Natural killer cell (primary cell): ENCODE data around the gene RAP1B. TPM values are rescaled to one million over a fixed set of nuclear protein-coding genes. Genes with fewer than 3 reads are reported as not detected.

ENCODE experiments used
- ATAC-seq, 3 donors: fragments of 150-1000 bp in 2 of 3; fragments of 200-7000 bp in 1 of 3; cut with Tn5 transposase; 1 replicate in 1 of 3; 2 replicates in 2 of 3; pipeline ENCODE4 v1.10.0; 2021; ENCODE audit warnings: mild to moderate bottlenecking in 2 of 3, moderate library complexity in 2 of 3
- DNase-seq, 2 donors: peaks; one replicate each; pipeline versions ENCODE4 v3.0.0 to v3.0.0-alpha.2; 2013 to 2021; ENCODE audit warnings: mixed read lengths in 1 of 2
- H3K27ac ChIP-seq: one replicate; pipeline ENCODE4 v1.5.1; 2013; ENCODE audit warnings: mild to moderate bottlenecking, low read length
- H3K27me3 ChIP-seq: one replicate; pipeline ENCODE4 v1.6.1; 2013; ENCODE audit warnings: low read length; ENCODE audit not compliant: control insufficient read depth, insufficient read depth
- H3K36me3 ChIP-seq: one replicate; pipeline ENCODE4 v1.6.1; 2013; ENCODE audit warnings: low read length; ENCODE audit not compliant: control insufficient read depth, insufficient read depth
- H3K4me1 ChIP-seq: one replicate; pipeline ENCODE4 v1.6.1; 2013; ENCODE audit warnings: low read length; ENCODE audit not compliant: control insufficient read depth, insufficient read depth
- H3K4me3 ChIP-seq: one replicate; pipeline ENCODE4 v1.5.1; 2013; ENCODE audit warnings: low read length
- H3K9me3 ChIP-seq: one replicate; pipeline ENCODE4 v1.6.1; 2013; ENCODE audit warnings: low read length; ENCODE audit not compliant: control insufficient read depth, insufficient read depth
- H3K27ac Mint-ChIP-seq, 2 donors: one replicate each; pipeline ENCODE4 v1.8.0; 2022; ENCODE audit warnings: mild to moderate bottlenecking in 2 of 2, mixed read lengths in 2 of 2, moderate library complexity in 1 of 2
- H3K27me3 Mint-ChIP-seq, 2 donors: one replicate each; pipeline ENCODE4 v1.8.0; 2022; ENCODE audit warnings: low read depth in 2 of 2, mixed read lengths in 2 of 2
- H3K36me3 Mint-ChIP-seq: one replicate; pipeline ENCODE4 v1.8.0; 2022; ENCODE audit warnings: mixed read lengths
- H3K4me1 Mint-ChIP-seq, 2 donors: one replicate each; pipeline ENCODE4 v1.8.0; 2022; ENCODE audit warnings: mixed read lengths in 2 of 2
- H3K4me3 Mint-ChIP-seq: one replicate; pipeline ENCODE4 v1.8.0; 2022; ENCODE audit warnings: mild to moderate bottlenecking, moderate library complexity, mixed read lengths
- H3K9me3 Mint-ChIP-seq, 2 donors: one replicate each; pipeline ENCODE4 v1.8.0; 2022; ENCODE audit warnings: mixed read lengths in 2 of 2
- CTCF ChIP-seq: fragments of 200-600 bp; IDR thresholded peaks from one replicate; pipeline ENCODE4 v1.8.0; 2022; ENCODE audit warnings: antibody characterized with exemption
- WGBS: methylation state at CpG from one replicate; pipeline ENCODE4 v1.1.7; 2013; ENCODE audit warnings: missing lambda C conversion rate; ENCODE audit not compliant: insufficient coverage; 5-methylcytosine and 5-hydroxymethylcytosine counted together
- intact Hi-C: fragments of 100-400 bp; cut with micrococcal nuclease; formaldehyde crosslinking; loops from one replicate; pipeline ENCODE4 v1.14.2; 2022
- total RNA-seq, 4 donors: library from RNA; stranded (reverse); fragments of 120-200 nt in 1 of 4; gene quantifications; one replicate each; pipeline versions ENCODE4 v1.2.3 to v1.2.4, GENCODE V29; 2013 to 2022

RAP1B gene
- total RNA-seq, 3 donors from 2014 or later (not counting 1 experiment from before 2014, with no cell fraction given), result 517 to 664 (median 572) TPM

DNA sequence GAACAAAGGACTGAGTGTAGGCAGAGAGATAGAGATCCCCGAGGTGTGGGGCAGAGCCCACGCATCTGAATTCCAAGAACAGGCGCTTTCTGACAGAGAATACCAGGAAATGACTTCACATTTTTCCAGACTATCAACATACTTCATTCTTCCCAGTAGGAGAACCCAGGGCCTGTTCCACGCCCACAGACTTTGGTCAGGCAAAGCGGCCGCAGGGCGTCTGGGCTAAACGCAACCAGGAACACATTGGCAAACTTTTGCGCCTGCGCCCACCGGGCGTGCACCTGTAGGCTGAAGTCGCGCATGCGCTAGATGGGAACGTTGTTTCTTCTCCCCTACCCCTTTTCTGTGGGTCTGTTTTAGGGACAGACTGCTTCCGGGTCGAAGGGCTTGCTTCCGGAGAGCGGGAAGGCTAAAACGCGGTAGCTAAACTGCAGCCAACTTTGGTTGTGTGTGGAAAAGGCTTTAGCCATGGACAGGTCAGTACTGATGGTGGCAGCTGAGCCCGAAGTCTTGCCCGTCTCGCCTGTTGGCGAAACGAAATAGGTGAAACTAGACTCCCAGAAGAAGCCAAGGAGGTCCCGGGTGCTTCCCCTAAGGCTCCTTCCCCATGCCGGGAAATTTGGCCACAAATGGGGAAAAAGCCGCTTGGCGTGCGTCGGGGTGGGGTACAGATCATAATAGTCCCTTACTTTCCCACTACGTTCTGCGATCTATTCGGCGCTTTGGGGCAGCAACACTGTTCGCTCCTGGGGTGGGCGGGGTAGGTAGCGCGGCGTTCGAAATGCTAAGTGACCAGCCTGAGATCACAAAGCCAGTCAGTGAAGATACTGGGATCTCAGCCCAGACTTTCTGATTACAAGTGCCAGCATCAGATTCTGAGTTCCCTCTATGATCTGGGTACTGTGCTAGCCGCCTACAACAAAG is 76.2 kb downstream of the RAP1B start, which contains the start of gene NUP107:
TSS of gene NUP107 (plus strand) at position 384 of the 927 bp plus-strand sequence. CDS start at position 472, 88 bp downstream.
- Mint-ChIP-seq H3K36me3 (peaks cover 7% of the 10 kb centered on the region), H3K4me1 (peaks cover 24 to 31% of the 10 kb centered on the region in 2 donors), H3K4me3 (peak within 1 kb of the TSS; percentile 97), H3K9me3 (no peaks in the 10 kb centered on the region), H3K27ac (peak within 1 kb of the TSS; percentile 96 to 98), H3K27me3 (no peaks in the 10 kb centered on the region)
- ATAC-seq (peak; percentile 96 to 98 (median 98)), DNase-seq (peak; percentile 95 to 100)
- TF ChIP-seq CTCF, result no peak
- Histone ChIP-seq H3K36me3 (peaks cover 11% of the 10 kb centered on the region), H3K27me3 (no peaks in the 10 kb centered on the region), H3K4me1 (peaks cover 2% of the 10 kb centered on the region), H3K9me3 (no peaks in the 10 kb centered on the region), H3K4me3 (peak within 1 kb of the TSS; percentile 83), H3K27ac (peak within 1 kb of the TSS; percentile 76)
- WGBS, result under 1% methylated on average over 44 of the region's 44 CpGs
- intact Hi-C loops, result loop anchor here (1.0 to 5.0 kb wide), 5 partner anchors 40 to 328 kb away; partner anchors contain the start of genes MDM2 and RAP1B

- no peak overlapping the region for H3K27ac ChIP-seq
- no peaks in the 10 kb centered on the region for H3K27me3 ChIP-seq
- no peaks in the 10 kb centered on the region for H3K9me3 ChIP-seq
- ATAC-seq (no peak), DNase-seq (no peak)
- no peaks in the 10 kb centered on the region for H3K4me1 ChIP-seq
- no peak overlapping the region for H3K4me3 ChIP-seq
- Mint-ChIP-seq H3K4me3 (no peak overlapping the region), H3K4me1 (no peaks in the 10 kb centered on the region), H3K9me3 (no peaks in the 10 kb centered on the region), H3K27ac (no peak overlapping the region), H3K36me3 (peaks cover 39% of the 10 kb centered on the region), H3K27me3 (no peaks in the 10 kb centered on the region)
- H3K36me3 ChIP-seq, result peaks cover 60% of the 10 kb centered on the region
- no peak for TF ChIP-seq CTCF
- intact Hi-C loops, result no loop called here
These were observed 84.8 kb downstream of the RAP1B start for GRCh38 chr12:68695454-68695853.

- no peak for DNase-seq
- Histone ChIP-seq H3K36me3 (peaks cover 53% of the 10 kb centered on the region), H3K27me3 (no peaks in the 10 kb centered on the region), H3K27ac (no peak overlapping the region), H3K9me3 (no peaks in the 10 kb centered on the region), H3K4me3 (no peak overlapping the region), H3K4me1 (no peaks in the 10 kb centered on the region)
- intact Hi-C loops, result no loop called here
- no peak for ATAC-seq
- Mint-ChIP-seq H3K4me3 (no peak overlapping the region), H3K36me3 (peaks cover 39% of the 10 kb centered on the region), H3K27ac (no peak overlapping the region), H3K4me1 (no peaks in the 10 kb centered on the region), H3K9me3 (no peaks in the 10 kb centered on the region), H3K27me3 (no peaks in the 10 kb centered on the region)
- WGBS, result 100% methylated on average over 1 of the region's 1 CpG
- no peak for TF ChIP-seq CTCF
These were observed 88.8 kb downstream of the RAP1B start for GRCh38 chr12:68699486-68699885.

Other genes starting within 250 kb of the RAP1B start
- gene NUP107, start 76.1 kb downstream of the RAP1B start, total RNA-seq, result 10 to 100 TPM; 54.9 to 69.2 (median 62.0) TPM
- 10 to 100 TPM in 2 of 3 donors, 1 to 10 TPM in 1; 8.3 to 15.3 (median 10.2) TPM for gene SLC35E3, start 135.3 kb downstream of the RAP1B start, total RNA-seq
- 100 to 1,000 TPM; 130 to 143 (median 132) TPM for gene MDM2, start 197.3 kb downstream of the RAP1B start, total RNA-seq